ENCODE measurements around the gene PPP1R1C.

GRCh38 chr2:182077023-182077422 lies 91.4 kb downstream of the PPP1R1C start:
- TF ChIP-seq CTCF (IDR thresholded peaks at IDR 0.05; ENCODE audit: low read depth, low read length, poor library complexity, severe bottlenecking) (no peak), EZH2phosphoT487 (IDR thresholded peaks at IDR 0.05; ENCODE audit: borderline replicate concordance, low read length) (no peak)
